Measurements from ENCODE around the gene METAP1D.

METAP1D gene

GRCh38 chr2:172073518-172073917 is 73.8 kb downstream of the METAP1D start:
- no peaks in the 10 kb centered on the region for H3K9me3 ChIP-seq
- H3K36me3 ChIP-seq, result no peaks in the 10 kb centered on the region
- TF ChIP-seq Cebpa-rat (IDR thresholded peaks at IDR 0.05), result no peak
- H4K20me1 ChIP-seq, result peaks cover 33% of the 10 kb centered on the region
- peaks cover 57% of the 10 kb centered on the region for H3K27me3 ChIP-seq
- H3K27ac ChIP-seq, result no peak overlapping the region
- no peak overlapping the region for H3K4me3 ChIP-seq
- no peak overlapping the region for H3K9ac ChIP-seq
- no peak overlapping the region for H3K4me2 ChIP-seq
- no peaks in the 10 kb centered on the region for H3K4me1 ChIP-seq

- peaks cover 64% of the 10 kb centered on the region for H3K27me3 ChIP-seq
- no peak overlapping the region for H3K4me2 ChIP-seq
- H3K9me3 ChIP-seq, result no peaks in the 10 kb centered on the region
- no peak overlapping the region for H3K4me3 ChIP-seq
- H3K4me1 ChIP-seq, result no peaks in the 10 kb centered on the region
- H3K27ac ChIP-seq, result no peak overlapping the region
- TF ChIP-seq Cebpa-rat (IDR thresholded peaks at IDR 0.05), result no peak
- H3K9ac ChIP-seq, result no peak overlapping the region
- peaks cover 40% of the 10 kb centered on the region for H4K20me1 ChIP-seq
- no peaks in the 10 kb centered on the region for H3K36me3 ChIP-seq
Measured at GRCh38 chr2:172074254-172074653, 74.5 kb downstream of the METAP1D start.

GRCh38 chr2:172079416-172079815 is 79.7 kb downstream of the METAP1D start:
- no peak for TF ChIP-seq Cebpa-rat (IDR thresholded peaks at IDR 0.05)
- Histone ChIP-seq H3K9me3 (peaks cover 15% of the 10 kb centered on the region), H3K9ac (no peak overlapping the region), H3K4me3 (no peak overlapping the region), H3K4me2 (no peak overlapping the region), H3K27ac (no peak overlapping the region), H3K27me3 (peaks cover 97% of the 10 kb centered on the region), H3K36me3 (no peaks in the 10 kb centered on the region), H3K4me1 (peaks cover 4% of the 10 kb centered on the region), H4K20me1 (peaks cover 91% of the 10 kb centered on the region)

- Histone ChIP-seq H3K27ac (no peak overlapping the region), H3K4me1 (peaks cover 10% of the 10 kb centered on the region), H4K20me1 (peaks cover 98% of the 10 kb centered on the region), H3K4me3 (no peak overlapping the region), H3K27me3 (peaks cover 100% of the 10 kb centered on the region), H3K36me3 (no peaks in the 10 kb centered on the region), H3K4me2 (no peak overlapping the region), H3K9ac (no peak overlapping the region), H3K9me3 (peaks cover 15% of the 10 kb centered on the region)
- TF ChIP-seq Cebpa-rat (IDR thresholded peaks at IDR 0.05), result no peak
Measured at GRCh38 chr2:172079838-172080640, 80.3 kb downstream of the METAP1D start.

GRCh38 chr2:172080641-172081220 is 81.0 kb downstream of the METAP1D start:
- Histone ChIP-seq H3K4me1 (peaks cover 16% of the 10 kb centered on the region), H4K20me1 (peaks cover 98% of the 10 kb centered on the region), H3K9me3 (peaks cover 15% of the 10 kb centered on the region), H3K9ac (no peak overlapping the region), H3K4me2 (no peak overlapping the region), H3K36me3 (no peaks in the 10 kb centered on the region), H3K27ac (no peak overlapping the region), H3K27me3 (peaks cover 100% of the 10 kb centered on the region), H3K4me3 (no peak overlapping the region)
- TF ChIP-seq Cebpa-rat (IDR thresholded peaks at IDR 0.05), result no peak

- Histone ChIP-seq H3K4me2 (no peak overlapping the region), H3K4me3 (no peak overlapping the region)
Measured at GRCh38 chr2:172081221-172082022, 81.7 kb downstream of the METAP1D start.

GRCh38 chr2:172082105-172082943 is 82.6 kb downstream of the METAP1D start:
- Histone ChIP-seq H3K4me1 (peaks cover 16% of the 10 kb centered on the region), H3K4me3 (no peak overlapping the region), H3K36me3 (no peaks in the 10 kb centered on the region), H3K4me2 (no peak overlapping the region), H3K27ac (no peak overlapping the region), H3K27me3 (peaks cover 100% of the 10 kb centered on the region), H4K20me1 (peaks cover 99% of the 10 kb centered on the region), H3K9me3 (peaks cover 22% of the 10 kb centered on the region), H3K9ac (no peak overlapping the region)
- TF ChIP-seq Cebpa-rat (IDR thresholded peaks at IDR 0.05), result no peak

More at GRCh38 chr2:172081221-172082022, 81.7 kb downstream of the METAP1D start:
- peaks cover 15% of the 10 kb centered on the region for H3K9me3 ChIP-seq
- no peak for TF ChIP-seq Cebpa-rat (IDR thresholded peaks at IDR 0.05)
- H3K27me3 ChIP-seq, result peaks cover 100% of the 10 kb centered on the region
- H3K36me3 ChIP-seq, result no peaks in the 10 kb centered on the region
- H3K4me1 ChIP-seq, result peaks cover 16% of the 10 kb centered on the region
- H3K9ac ChIP-seq, result no peak overlapping the region
- H4K20me1 ChIP-seq, result peaks cover 99% of the 10 kb centered on the region
- H3K27ac ChIP-seq, result no peak overlapping the region

- H3K27ac ChIP-seq, result no peak overlapping the region
- H3K4me2 ChIP-seq, result no peak overlapping the region
- H3K9ac ChIP-seq, result no peak overlapping the region
- H3K9me3 ChIP-seq, result peaks cover 29% of the 10 kb centered on the region
- H3K4me3 ChIP-seq, result no peak overlapping the region
- peaks cover 99% of the 10 kb centered on the region for H4K20me1 ChIP-seq
- peaks cover 100% of the 10 kb centered on the region for H3K27me3 ChIP-seq
- H3K36me3 ChIP-seq, result no peaks in the 10 kb centered on the region
- peaks cover 16% of the 10 kb centered on the region for H3K4me1 ChIP-seq
- TF ChIP-seq Cebpa-rat (IDR thresholded peaks at IDR 0.05), result no peak
Measured at GRCh38 chr2:172082944-172083627, 83.3 kb downstream of the METAP1D start.
